Stimulated activated CD4-positive, alpha-beta T cell treated with anti-CD3 and anti-CD28 coated beads, Interleukin-12 subunit alpha, Interleukin-12 subunit beta, amount 100 ng/mL, for 24 hours (primary cell): ENCODE results near the gene GNAI3.

ENCODE experiments used
- DNase-seq, 2 experiments: peaks; one replicate each; pipeline ENCODE4 v3.0.0-alpha.2; 2020; ENCODE audit warnings: low read depth in 2 of 2

The GNAI3 gene

GRCh38 chr1:109636201-109636952 lies 88.0 kb downstream of the GNAI3 start:
- no peak for DNase-seq

- DNase-seq: no peak
These were observed 89.0 kb downstream of the GNAI3 start for GRCh38 chr1:109637446-109637845.

GRCh38 chr1:109639063-109639840 lies 90.8 kb downstream of the GNAI3 start:
- DNase-seq: no peak

GRCh38 chr1:109639841-109640184 lies 91.4 kb downstream of the GNAI3 start:
- DNase-seq: no peak

GRCh38 chr1:109640285-109640865 lies 92.0 kb downstream of the GNAI3 start:
- DNase-seq: peak; percentile 83 to 96

GRCh38 chr1:109641078-109641740 lies 92.8 kb downstream of the GNAI3 start:
- DNase-seq: no peak

GRCh38 chr1:109641861-109642260 lies 93.4 kb downstream of the GNAI3 start:
- no peak for DNase-seq

GRCh38 chr1:109642626-109643025 lies 94.2 kb downstream of the GNAI3 start:
- DNase-seq: no peak

- DNase-seq: peak; percentile 68 to 87
These were observed 95.2 kb downstream of the GNAI3 start for GRCh38 chr1:109643385-109644230.

- DNase-seq: no peak
These were observed 96.3 kb downstream of the GNAI3 start for GRCh38 chr1:109644670-109645069.

GRCh38 chr1:109649491-109649914 lies 101.1 kb downstream of the GNAI3 start:
- no peak for DNase-seq

GRCh38 chr1:109650609-109651008 lies 102.2 kb downstream of the GNAI3 start:
- no peak for DNase-seq

- no peak for DNase-seq
These were observed 104.0 kb downstream of the GNAI3 start for GRCh38 chr1:109652402-109652801.

GRCh38 chr1:109653306-109653705 lies 104.9 kb downstream of the GNAI3 start:
- no peak for DNase-seq

- DNase-seq: no peak
These were observed 106.1 kb downstream of the GNAI3 start for GRCh38 chr1:109654519-109654918.

- peak; percentile 31 to 72 for DNase-seq
These were observed 107.5 kb downstream of the GNAI3 start, which contains the start of gene GSTM4 for GRCh38 chr1:109655615-109656519. Gene GSTM4, plus strand, starts transcription at chr1:109656099. Its CDS starts 291 bp downstream, at chr1:109656390.

GRCh38 chr1:109657395-109657794 lies 109.0 kb downstream of the GNAI3 start:
- DNase-seq: no peak

- DNase-seq: no peak
These were observed 109.6 kb downstream of the GNAI3 start for GRCh38 chr1:109657970-109658369.

- DNase-seq: no peak
These were observed 110.2 kb downstream of the GNAI3 start for GRCh38 chr1:109658533-109659042.

- DNase-seq: no peak
These were observed 110.7 kb downstream of the GNAI3 start for GRCh38 chr1:109659145-109659544.
